NCI-H510A treated with DMSO at 0.1 percent for 48 hours (cell line): ENCODE measurements around the gene NPBWR2.

Experiments
- DNase-seq: peaks from one replicate; lab custom pipeline; 2025; lab: John Stamatoyannopoulos, UW

NPBWR2 gene

DNA sequence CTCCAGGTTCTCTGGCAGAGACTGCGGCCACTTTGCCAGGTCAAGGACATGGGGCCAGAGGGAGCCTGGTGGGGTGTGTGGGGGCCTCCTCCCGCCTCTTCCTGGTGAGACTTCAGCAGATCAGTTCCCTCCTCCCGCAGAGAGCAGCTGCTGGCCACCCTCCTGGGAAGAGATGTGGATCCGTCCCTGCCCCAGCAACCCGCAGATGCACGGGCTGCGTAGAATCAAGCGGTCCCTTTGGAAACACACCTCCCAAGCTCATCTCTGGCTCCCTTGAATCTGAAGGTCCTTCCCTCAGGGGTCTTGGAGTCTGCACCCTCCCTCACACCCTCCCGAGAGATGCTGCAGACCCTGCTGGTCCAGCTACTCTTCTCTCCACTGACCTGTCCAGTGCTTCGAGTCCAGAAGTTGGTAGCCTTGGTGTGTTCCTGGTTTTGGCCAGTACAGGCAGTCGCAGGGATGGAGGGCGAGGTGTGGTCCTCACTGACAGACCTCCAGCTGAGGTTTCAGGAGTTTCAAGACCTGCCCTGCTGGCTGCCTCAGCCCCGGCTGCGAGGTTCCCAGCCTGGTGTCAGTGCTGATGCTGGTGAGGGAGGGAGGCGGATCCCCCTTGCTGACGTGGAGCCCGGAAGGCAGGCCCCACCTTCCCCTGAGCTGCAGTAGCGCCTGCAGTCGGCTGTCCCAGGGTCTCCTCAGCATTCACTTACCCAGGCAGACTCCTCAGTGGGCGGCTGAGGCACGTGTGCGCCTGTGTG, at the start of gene NPBWR2:
NPBWR2 (minus strand) TSS at position 585 of the 755 bp plus-strand sequence. CDS start 734 bp downstream, outside the sequence.
- no peak for DNase-seq

DNA sequence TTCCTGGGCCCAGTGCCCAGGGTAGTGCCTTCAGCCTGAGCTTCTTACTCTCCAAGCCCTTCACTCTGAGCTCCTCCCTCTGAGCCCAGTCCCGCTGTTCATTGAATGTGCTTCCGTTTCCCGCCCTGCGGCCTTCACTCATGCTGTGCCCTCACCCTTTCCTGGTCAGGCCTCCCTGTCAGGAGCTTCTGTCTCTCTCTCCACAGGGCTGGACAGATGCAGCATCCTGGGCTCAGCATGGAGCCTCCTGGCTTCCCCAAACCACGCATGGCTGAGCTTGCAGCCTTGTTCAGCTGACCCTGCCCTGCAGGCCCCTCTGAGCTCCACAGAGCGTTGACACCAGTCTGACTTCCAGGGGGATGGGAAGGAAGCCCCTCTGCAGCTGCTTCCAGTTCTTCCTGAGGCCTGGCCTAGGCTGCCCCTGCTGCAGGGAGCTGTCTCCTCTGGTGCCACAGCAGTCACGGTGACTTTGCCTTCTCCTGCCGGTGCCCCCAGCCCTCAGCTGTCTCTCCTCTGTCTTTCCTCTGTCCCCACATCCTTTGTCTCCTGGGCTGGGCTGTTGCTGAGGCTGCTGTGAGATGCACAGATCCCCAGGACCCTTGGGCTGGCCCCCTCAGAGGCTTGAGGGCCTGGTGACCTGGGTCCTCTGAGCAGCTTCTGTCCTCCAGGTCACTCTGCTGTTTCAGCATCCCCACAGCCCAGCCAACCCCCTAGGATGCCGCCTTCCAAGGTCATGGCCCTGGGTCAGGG, 48.9 kb upstream of the NPBWR2 start:
- DNase-seq = peak; percentile 85

GRCh38 chr20:64155258-64156135, 48.1 kb upstream of the NPBWR2 start:
- no peak for DNase-seq

DNA sequence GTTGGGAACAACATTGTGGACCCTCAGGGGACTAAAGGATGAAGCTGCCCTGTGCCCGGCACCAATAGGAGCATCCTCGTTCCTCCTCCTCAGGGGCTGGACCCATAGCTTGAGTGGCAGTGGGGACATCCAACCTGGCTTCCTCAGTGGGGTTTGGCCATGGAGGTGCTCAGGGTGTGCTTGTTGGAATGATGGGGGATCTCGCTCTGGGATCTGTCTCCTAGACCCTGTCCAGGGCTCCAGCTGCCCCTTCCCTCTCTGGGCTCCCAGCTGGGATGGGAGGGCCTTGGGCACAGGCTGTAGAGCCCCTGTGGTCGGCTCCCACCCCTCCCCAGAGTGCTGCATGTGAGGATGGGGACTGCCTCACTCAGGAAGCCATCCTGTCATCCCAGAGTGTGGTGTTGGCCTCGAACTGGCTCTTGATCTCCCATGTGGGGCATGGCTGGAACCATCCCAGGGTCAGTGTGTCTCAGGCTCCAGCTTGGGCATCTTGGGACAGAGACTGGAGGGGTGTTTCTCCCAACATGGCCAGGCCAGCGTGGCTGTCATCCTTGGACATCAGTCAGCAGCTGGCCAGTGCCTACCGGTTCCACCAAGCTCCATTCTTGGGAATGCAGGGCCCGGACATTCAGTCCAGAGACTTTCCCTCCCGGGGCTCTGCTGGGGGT, 47.4 kb upstream of the NPBWR2 start:
- no peak for DNase-seq

DNA sequence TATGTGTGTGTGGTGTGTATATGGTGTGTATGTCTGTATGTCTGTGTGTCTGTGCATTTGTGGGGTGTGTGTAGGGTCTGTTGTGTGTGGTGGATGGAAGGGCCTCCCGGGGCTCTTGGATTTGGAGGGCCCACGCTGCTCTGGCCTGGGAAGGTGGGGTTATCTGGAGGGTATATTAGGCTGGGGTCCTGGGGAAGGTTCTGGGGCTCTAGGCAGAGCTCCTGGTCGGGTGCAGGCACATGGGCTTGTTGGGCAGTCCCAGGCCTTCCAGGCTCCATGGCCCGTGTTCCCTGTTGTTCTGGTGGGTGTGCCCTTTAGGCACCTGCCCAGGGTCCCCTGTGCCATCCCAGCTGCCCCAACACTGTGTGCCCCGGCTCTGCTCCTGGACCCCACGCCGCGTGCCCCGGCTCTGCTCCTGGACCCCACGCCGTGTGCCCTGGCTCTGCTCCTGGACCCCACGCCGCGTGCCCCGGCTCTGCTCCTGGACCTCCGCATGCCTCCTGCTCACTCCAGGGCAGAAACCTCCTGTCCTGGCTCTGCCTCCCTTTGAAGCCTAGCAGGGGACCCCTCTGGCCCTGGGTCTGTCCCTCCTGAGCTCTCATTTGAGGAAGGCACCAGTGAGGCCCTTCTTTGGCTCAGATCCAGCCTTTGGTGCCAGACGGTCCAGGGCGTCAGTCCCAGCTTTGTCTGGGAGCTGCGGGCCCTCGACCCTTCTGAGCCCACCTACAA, 46.7 kb upstream of the NPBWR2 start:
- DNase-seq = no peak

DNA sequence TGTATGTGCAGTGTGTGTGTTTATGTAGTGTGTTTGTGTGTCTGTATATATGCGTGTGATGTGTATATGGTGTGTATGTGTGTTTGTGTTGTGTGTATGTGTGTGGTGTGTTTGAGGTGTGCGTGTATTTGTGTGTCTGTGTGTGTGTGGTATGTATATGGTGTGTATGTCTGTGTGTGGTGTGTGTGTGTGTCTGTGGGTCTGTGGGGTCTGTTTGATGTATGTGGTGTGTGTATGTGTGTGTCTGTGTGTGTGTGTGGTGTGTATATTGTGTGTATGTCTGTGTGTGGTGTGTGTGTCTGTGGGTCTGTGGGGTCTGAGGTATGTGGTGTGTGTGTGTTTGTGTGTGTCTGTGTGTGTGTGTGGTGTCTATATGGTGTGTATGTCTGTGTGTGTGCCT, 46.0 kb upstream of the NPBWR2 start:
- DNase-seq = no peak

DNA sequence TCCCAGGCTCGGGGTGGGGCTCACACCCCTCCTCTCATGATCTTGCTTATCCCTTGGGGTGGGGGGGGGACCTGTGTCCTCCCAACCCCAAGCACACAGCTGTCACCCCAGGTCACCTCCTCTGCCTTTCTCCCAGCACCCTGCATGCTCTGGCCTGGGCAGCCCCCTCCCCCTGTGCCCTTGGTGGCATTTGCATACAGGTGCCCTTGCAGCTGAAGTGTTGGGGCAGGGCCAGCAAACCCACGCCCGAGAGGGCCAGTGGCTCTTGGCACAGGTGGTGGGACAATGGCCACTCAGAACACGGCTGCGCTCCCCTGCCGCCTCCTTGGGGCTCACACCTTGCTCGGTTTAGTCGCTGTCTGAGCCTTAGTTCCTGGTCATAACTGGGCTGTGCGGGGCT, 45.5 kb upstream of the NPBWR2 start:
- DNase-seq = peak; percentile 73

- DNase-seq = no peak
These were observed 44.5 kb upstream of the NPBWR2 start for GRCh38 chr20:64151633-64152530.

- DNase-seq = no peak
These were observed 43.6 kb upstream of the NPBWR2 start for GRCh38 chr20:64150756-64151632.

GRCh38 chr20:64149809-64150560, 42.6 kb upstream of the NPBWR2 start:
- no peak for DNase-seq

DNA sequence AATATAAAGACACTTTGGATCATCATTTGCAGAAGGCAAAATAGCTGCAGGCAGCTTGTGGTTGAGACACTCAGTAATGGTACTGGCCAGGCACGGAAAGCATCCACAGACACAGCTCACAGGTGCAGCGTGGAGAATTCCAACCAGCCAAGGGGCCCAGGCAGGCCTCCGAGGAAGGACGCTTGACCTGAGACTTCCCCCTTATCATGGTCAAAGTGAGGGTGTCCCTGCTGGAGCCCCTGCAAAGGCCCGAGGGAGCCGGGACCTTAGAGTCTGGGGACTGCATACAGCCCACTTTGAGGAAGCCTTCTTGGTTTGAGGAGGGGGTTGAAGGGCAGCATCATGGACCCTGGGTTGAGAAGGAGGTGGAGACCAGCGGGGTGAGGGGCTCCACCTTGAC, 41.8 kb upstream of the NPBWR2 start:
- no peak for DNase-seq

DNA sequence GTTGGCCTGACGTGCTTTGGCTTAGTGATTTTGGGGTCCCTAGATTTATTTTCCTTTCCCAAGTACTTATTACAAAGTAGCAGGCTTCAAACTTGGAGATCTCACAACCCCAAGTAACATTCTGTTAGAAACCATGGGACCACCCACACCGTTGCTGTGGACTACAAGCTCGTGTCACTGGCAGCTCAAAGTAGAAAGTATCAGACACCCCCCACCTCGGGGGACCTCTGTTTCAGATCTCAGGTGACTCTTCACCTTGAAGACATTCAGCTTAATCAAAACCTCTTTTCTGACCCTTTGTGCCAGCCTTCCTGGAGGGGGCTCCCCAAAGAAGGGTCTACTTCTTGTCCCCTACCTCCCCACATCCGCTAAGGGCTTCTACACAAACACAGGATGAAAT, 41.2 kb upstream of the NPBWR2 start:
- DNase-seq = no peak

- no peak for DNase-seq
These were observed 39.6 kb upstream of the NPBWR2 start for GRCh38 chr20:64146936-64147477.

- peak; percentile 36 for DNase-seq
These were observed 39.1 kb upstream of the NPBWR2 start for GRCh38 chr20:64146301-64146935.

DNA sequence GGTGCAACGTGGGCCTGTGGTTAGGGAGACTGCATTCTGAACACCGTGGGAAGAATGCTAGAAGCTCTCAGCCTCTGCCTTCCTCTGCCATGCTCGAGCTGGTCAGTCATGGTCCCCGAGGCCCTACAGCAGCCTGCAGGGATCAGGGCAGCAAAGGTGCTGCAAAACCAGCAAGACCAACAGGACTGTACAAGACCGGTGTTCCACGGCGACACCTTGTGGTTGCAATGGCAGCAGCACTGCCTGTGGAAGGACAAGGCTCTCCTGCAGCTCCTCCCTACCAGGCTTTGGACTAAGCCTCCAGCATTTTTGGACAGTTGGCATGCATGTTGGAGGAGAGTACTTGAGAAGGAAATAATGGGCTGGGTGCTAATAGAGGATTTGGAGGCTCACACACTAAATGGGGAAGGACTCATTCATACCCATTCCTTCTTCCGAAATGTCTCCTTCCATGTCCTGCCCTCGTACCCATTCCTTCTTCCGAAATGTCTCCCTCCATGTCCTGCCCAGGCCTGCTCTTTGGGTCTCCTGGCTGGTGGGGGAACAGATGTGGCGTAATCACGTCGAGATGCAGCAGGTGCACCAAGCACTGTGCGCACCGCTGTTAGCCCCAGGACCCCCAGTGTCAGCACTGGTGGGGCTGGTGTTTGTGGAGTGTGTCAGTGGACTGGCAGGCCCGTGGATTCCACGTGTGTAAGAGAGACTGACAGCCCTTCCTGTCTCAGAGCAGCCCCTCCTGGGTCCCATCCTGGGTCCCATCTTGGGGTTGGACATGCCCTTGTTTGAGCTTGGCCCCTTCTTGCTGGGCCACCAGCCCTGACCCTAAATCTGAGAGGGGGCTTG, 38.3 kb upstream of the NPBWR2 start:
- DNase-seq = no peak

DNA sequence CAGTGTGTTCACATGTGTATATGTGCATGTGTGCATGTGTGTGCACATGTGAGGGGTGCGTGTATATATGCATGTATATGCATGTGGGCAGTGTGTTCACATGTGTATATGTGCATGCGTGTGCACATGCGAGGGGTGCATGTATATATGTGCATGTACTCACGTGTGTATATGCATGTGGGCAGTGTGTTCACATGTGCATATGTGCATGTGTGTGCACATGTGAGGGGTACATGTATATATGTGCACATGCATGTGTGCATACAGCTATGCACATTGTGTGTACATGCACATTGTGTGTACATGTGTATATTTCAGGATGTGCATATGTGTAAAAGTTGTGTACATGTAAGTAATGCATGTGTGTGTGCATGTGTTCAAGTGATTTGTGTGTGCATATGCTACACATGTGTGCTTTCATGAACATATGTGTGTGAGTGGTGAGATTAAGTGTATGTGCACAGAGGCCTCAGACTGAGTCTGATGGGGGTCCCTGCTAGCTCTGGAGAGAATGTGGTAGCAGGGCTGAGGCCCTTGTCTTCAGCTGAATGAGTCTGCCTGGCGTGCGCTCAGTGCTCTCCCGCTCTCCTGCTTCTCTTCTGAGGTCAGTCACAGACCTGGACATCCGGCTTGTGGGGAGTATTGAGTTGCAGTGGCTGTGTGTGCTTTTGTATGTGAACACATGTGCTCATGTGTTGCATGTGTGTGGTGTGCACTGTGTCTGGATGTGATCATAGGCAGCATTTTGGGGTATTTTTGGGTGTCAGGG, 37.0 kb upstream of the NPBWR2 start:
- no peak for DNase-seq
